ENCODE measurements around the gene TMIGD2.
"Not testable (repeated sequence)": the region's sequence is repeated elsewhere in the genome, so short reads cannot be mapped to it uniquely, and the experiment has no call there.

TMIGD2 gene

DNA sequence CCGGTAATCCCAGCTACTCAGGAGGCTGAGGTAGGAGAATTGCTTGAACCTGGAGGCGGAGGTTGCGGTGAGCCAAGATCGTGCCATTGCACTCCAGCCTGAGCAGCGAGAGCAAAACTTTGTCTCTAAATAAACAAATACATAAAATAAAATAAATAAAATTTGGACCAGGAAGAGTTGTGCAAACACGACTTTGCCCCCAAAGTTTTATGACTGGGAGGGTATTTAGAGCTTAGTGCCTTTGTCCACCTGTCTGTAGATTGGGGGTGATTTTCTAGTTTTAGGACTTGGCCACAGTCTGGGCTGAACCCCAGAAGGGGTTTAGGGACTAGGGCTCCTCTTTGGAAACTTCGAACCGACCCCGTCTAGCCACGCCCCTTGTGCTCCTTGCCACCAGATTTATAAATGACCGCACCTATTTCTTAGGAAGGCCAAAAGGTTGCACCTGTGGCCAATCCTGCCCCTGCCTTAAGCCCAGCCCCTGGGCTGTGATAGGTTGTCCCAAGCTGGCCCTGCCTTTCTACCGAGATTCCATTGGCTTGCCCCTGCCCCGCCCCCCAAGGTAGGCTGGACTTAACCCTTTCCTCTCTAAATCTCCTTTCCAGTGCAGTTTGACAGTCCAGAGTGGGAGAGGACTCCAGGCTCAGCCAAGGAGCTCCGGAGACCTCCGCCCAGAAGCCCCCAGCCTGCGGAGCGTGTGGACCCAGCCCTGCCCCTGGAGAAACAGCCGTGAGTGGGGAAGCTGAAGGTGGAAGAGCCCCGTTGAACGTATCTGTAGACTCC is 17.8 kb downstream of the TMIGD2 start:
- DNase-seq (ENCODE audit: low read depth): no peak
- H3K4me3 ChIP-seq (replicated peaks; ENCODE audit: low read depth, low read length): no peak overlapping the region
- TF ChIP-seq, protein P1, sequence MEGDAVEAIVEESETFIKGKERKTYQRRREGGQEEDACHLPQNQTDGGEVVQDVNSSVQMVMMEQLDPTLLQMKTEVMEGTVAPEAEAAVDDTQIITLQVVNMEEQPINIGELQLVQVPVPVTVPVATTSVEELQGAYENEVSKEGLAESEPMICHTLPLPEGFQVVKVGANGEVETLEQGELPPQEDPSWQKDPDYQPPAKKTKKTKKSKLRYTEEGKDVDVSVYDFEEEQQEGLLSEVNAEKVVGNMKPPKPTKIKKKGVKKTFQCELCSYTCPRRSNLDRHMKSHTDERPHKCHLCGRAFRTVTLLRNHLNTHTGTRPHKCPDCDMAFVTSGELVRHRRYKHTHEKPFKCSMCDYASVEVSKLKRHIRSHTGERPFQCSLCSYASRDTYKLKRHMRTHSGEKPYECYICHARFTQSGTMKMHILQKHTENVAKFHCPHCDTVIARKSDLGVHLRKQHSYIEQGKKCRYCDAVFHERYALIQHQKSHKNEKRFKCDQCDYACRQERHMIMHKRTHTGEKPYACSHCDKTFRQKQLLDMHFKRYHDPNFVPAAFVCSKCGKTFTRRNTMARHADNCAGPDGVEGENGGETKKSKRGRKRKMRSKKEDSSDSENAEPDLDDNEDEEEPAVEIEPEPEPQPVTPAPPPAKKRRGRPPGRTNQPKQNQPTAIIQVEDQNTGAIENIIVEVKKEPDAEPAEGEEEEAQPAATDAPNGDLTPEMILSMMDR (IDR thresholded peaks at IDR 0.05; ENCODE audit: low read length, missing control alignments): no peak

DNA sequence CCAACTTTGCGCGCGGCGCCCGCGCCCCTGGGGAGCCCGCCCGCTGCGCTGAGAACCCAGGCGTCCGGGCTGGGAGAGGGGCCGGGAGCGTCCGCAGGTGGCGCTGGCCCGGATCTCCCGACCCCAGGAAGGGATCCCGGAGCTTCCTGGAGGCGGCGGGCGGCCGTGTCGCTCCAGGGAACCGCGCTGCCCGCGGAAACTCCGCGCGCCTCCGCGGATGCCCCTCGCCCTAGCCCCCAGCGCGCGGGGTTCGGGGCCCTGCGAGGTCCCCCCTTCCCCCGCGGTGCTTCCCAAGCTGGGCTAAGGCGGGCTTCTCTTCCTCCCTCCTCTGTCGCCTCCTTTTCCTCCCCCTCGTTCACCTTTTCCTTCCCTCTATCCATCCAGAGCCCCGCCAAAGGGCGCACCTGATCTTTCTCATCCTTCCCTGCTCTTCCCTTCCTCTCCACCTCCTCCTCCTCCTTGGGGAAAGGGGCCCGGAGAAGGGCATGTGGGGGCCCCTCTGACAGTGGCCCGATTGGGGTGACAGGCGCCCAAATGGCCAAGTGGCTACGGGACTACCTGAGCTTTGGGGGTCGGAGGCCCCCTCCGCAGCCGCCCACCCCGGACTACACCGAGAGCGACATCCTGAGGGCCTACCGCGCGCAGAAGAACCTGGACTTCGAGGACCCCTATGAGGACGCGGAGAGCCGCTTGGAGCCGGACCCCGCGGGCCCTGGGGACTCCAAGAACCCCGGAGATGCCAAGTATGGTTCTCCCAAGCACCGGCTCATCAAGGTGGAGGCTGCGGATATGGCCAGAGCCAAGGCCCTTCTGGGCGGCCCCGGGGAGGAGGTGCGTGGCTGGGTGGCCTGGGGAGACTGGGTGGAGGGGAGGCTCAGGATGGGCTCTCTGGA is 22.4 kb downstream of the TMIGD2 start:
- TF ChIP-seq, protein P1 (IDR thresholded peaks at IDR 0.05; ENCODE audit: low read length, missing control alignments): no peak
- DNase-seq (ENCODE audit: low read depth): no peak
- no peak overlapping the region for H3K4me3 ChIP-seq (replicated peaks; ENCODE audit: low read depth, low read length)

DNA sequence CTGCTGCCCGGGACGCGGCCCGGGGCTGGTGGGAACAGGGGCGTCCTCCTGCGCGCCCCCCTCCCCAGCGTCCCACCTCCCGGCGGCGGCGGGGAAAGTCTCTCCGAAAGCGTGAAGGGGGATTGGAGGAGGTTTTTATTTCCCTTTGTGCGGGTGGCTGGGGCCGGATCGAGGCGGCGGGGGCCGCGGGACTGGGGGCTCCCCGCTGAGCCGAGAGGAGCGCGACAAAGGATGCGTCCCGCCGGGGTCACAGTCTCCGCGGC is 23.0 kb downstream of the TMIGD2 start:
- DNase-seq (ENCODE audit: low read depth): no peak
- TF ChIP-seq, protein P1 (IDR thresholded peaks at IDR 0.05; ENCODE audit: low read length, missing control alignments): no peak
- no peak overlapping the region for H3K4me3 ChIP-seq (replicated peaks; ENCODE audit: low read depth, low read length)

DNA sequence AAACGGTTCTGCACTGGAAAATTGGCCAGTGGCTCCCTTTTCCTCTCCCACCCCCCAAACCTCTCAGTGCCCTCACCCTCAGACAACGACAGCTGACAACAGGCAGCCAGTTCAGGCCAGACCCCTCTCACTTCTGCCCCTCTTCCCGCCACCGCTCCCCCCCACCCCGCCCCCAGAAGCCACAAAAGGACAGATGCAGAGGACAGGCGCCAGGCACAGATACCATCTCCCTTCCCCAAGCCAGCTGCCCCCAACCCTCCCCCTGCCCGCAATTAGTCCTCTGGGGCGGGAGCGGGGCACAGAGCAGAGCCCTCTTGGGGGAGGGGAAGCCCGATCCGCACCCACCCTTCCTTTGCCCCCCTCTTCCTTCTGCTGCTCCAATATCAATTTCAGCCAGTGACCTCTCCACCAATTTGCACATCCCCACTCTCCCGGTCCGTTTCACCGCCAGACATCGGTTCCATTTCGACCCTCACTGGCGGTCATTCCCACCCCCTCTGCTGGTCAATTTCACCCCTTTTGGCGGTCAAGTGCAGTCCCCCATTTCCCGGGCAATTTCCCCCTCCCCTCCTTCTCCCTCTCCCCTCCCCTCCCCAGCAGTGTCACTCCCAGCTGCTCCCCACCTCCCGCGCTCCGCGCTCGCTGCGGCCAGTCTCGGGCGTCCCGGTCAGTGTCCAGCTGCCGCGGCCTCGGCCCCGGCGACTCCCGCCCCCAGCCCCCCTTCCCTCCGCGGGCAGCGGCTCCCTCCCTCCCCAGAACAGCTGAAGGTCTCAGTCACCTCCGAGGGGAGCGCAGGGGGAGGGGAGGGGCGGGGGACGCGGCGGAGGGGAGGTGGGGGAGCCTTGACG is 23.5 kb downstream of the TMIGD2 start, which contains the start of gene SHD:
Gene SHD, plus strand, starts transcription at position 848 of the 848 bp plus-strand sequence. CDS start 798 bp downstream, outside the sequence.
- TF ChIP-seq, protein P1 (IDR thresholded peaks at IDR 0.05; ENCODE audit: low read length, missing control alignments): no peak
- no peak within 1 kb of the TSS for H3K4me3 ChIP-seq (replicated peaks; ENCODE audit: low read depth, low read length)
- DNase-seq (ENCODE audit: low read depth): no peak

DNA sequence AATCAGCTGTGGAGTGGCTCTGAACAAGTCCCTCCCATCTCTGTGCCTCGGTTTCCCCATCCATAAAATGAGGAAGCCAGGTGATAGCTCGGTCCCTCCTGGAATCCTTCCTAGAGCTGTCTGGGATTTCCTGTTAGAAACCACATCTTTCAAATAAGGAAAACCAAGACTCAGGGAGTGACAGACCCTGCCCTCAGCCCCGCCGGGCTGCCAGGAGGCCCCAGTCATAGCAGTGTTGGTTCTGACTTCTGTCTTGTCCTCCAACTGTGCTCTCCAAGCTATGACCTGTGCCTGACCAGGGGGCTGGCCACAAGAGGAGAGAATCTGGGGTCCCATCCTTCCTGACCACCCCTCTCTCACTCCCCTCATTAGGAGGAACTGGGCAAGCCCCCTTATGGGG is 24.2 kb downstream of the TMIGD2 start:
- no peak for DNase-seq (ENCODE audit: low read depth)
- TF ChIP-seq, protein P1 (IDR thresholded peaks at IDR 0.05; ENCODE audit: low read length, missing control alignments): no peak
- no peak overlapping the region for H3K4me3 ChIP-seq (replicated peaks; ENCODE audit: low read depth, low read length)

DNA sequence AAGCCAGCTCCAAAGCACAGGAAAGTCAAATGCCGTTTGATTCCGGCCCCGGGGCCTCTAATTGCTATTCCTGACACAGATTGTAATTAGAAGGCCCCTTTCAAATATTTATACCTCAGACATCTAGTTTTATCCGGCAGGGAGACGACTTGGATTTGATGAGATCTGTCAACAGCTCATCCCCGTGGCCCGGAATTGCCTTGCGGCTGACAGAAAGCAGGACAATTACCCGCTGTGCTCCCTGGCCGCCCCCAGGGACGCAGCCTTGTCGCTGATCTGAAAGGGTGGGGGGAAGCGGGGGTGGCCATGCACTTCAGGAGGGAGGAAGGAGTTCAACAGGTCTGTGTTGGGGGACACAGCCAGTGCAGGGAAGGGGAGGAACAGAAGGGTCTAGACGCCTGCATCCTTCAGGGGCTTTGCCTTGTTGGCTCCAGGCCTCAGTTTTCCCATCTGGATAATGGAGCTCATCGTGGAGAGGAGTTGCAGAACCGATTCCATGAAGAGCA is 24.9 kb downstream of the TMIGD2 start:
- TF ChIP-seq, protein P1 (IDR thresholded peaks at IDR 0.05; ENCODE audit: low read length, missing control alignments): no peak
- H3K4me3 ChIP-seq (replicated peaks; ENCODE audit: low read depth, low read length): no peak overlapping the region
- DNase-seq (ENCODE audit: low read depth): no peak

DNA sequence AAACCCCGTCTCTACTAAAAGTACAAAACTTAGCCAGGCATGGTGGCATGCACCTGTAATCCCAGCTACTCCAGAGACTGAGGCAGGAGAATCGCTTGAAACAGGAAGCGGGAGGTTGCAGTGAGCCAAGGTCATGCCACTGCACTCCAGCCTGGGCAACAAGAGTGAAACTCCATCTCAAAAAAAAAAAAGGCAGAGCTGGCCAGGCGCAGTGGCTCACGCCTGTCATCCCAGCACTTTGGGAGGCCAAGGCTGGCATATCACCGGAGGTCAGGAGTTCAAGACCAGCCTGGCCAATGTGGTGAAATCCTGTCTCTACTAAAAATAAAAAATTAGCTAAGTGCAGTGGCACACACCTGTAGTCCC is 27.9 kb downstream of the TMIGD2 start:
- DNase-seq (ENCODE audit: low read depth); H3K4me3 ChIP-seq (replicated peaks; ENCODE audit: low read depth, low read length): not testable (repeated sequence)
